AG10803 (cell line): ENCODE measurements around the gene CARD11.

Source experiments
- DNase-seq: peaks from one replicate; pipeline ENCODE4 v3.0.0; 2010; ENCODE audit warnings: low read depth
- H3K4me3 ChIP-seq: 2 replicates; pipeline ENCODE4 v1.5.1; 2011; ENCODE audit warnings: mild to moderate bottlenecking, low read length, control low read depth
- CTCF ChIP-seq: conservative IDR thresholded peaks from 2 replicates; pipeline ENCODE4 v1.5.1; 2011; ENCODE audit warnings: mild to moderate bottlenecking, low read length, control low read depth, inconsistent platforms

The CARD11 gene

DNA sequence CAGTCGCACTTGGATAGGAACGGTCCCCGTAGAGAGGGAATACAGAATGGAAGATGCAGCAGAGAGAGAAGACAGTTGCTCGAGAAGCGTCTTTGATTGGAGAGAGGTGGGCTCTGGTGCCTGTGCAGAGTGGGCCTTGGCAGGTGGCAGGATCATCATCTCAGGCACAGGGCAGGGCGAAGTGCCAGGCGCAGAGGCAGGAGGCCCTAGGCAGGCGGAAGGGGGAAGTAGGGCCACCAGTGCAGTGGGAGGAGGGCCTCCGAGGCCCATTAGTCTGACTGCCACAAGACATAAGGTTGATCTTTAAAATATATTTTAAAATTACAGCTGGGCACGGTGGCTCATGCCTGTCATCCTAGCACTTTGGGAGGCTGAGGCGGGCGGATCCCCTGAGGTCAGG, 10.1 kb downstream of the CARD11 start:
- TF ChIP-seq CTCF: no peak
- H3K4me3 ChIP-seq: no peak overlapping the region
- no peak for DNase-seq

- TF ChIP-seq CTCF: no peak
- DNase-seq: no peak
- H3K4me3 ChIP-seq: no peak overlapping the region
Observed at GRCh38 chr7:3033136-3033535, 10.5 kb downstream of the CARD11 start.

DNA sequence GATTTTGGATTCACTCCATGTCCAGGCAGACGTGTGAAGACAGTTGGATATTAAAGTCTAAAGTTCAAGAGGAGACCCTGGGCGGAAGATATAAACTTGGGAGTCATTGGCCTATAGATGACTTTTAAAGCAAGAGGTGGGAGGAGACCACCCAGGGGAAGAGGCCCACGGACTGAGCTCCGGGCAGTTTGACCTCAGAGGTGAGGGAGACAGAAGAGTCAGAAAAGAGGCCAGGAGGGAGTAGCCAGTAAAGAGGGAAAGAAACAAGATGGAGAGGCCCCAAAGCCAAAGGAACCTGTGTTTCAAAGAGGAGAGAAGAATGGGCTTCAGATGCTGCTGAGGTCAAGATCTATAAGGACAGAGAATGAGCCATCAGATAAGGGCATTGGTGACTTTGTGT, 11.4 kb downstream of the CARD11 start:
- no peak overlapping the region for H3K4me3 ChIP-seq
- TF ChIP-seq CTCF: no peak
- no peak for DNase-seq

DNA sequence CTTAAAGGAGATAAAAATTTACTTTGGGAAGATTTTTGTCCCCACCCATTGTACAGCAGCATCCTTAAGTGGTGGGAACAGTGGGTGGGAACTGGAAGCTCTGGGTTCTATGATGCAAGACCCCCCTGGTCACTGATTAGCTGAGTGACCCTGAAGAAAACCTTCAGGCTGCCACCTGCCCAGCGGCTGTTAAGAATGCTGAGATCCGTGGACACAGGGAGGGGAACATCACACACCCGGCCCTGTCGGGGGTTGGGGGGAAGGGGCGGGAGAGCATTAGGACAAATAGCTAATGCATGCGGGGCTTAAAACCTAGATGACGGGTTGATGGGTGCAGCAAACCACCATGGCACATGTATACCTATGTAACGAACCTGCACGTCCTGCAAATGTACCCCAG, 14.5 kb downstream of the CARD11 start:
- DNase-seq: no peak
- TF ChIP-seq CTCF: no peak
- H3K4me3 ChIP-seq: no peak overlapping the region

GRCh38 chr7:3028758-3029093, 14.9 kb downstream of the CARD11 start:
- no peak for TF ChIP-seq CTCF
- H3K4me3 ChIP-seq: no peak overlapping the region
- DNase-seq: no peak

- no peak for DNase-seq
- H3K4me3 ChIP-seq: no peak overlapping the region
- TF ChIP-seq CTCF: no peak
Observed at GRCh38 chr7:3028071-3028757, 15.5 kb downstream of the CARD11 start.

- TF ChIP-seq CTCF: no peak
- DNase-seq: no peak
- no peak overlapping the region for H3K4me3 ChIP-seq
Observed at GRCh38 chr7:3027005-3027845, 16.4 kb downstream of the CARD11 start.
